ENCODE measurements around the gene DUSP22.

Gene DUSP22

GRCh38 chr6:286681-287488 is 5.4 kb upstream of the DUSP22 start:
- no peaks in the 10 kb centered on the region for H3K27me3 Mint-ChIP-seq
- ATAC-seq: peak; percentile 25
- H3K27ac Mint-ChIP-seq: peak overlapping the region in 1 of 2 donors; percentile 85
- H3K9me3 Mint-ChIP-seq: no peaks in the 10 kb centered on the region
- H3K4me3 Mint-ChIP-seq: peak overlapping the region; percentile 32 to 66
- peaks cover 74% of the 10 kb centered on the region for H3K4me1 Mint-ChIP-seq
- DNase-seq: peak in 1 of 2 donors; percentile 37

DNA sequence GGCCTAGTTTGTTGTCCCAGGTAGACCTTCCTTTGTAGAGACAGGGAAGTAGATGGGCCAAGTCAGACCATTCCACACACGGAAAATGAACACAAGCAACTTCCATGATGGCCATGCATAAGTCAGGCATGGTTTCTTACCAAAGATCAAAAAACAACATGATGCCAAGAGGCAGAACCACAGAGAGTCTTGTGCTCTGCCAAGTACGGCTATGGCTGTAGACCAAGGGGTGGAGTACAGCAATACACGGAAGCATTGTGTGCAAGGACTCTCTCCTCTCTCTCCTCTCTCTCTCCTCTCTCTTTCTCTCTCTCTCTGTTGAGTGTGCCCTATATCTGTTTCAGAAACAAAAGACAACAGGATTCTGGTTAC is 4.8 kb upstream of the DUSP22 start:
- peaks cover 74% of the 10 kb centered on the region for H3K4me1 Mint-ChIP-seq
- no peaks in the 10 kb centered on the region for H3K9me3 Mint-ChIP-seq
- no peaks in the 10 kb centered on the region for H3K27me3 Mint-ChIP-seq
- no peak for ATAC-seq
- peak overlapping the region in 1 of 2 donors; percentile 66 for H3K4me3 Mint-ChIP-seq
- DNase-seq: no peak
- H3K27ac Mint-ChIP-seq: no peak overlapping the region

GRCh38 chr6:288866-289265 is 3.4 kb upstream of the DUSP22 start:
- H3K4me1 Mint-ChIP-seq: peaks cover 75% of the 10 kb centered on the region
- ATAC-seq: no peak

GRCh38 chr6:290111-290922 is 2.0 kb upstream of the DUSP22 start:
- H3K27me3 Mint-ChIP-seq: no peaks in the 10 kb centered on the region
- peak overlapping the region in 1 of 2 donors; percentile 78 for H3K27ac Mint-ChIP-seq
- ATAC-seq: no peak
- peak overlapping the region; percentile 55 to 59 for H3K4me3 Mint-ChIP-seq
- H3K4me1 Mint-ChIP-seq: peaks cover 68% of the 10 kb centered on the region
- no peaks in the 10 kb centered on the region for H3K9me3 Mint-ChIP-seq
- no peak for DNase-seq

More at GRCh38 chr6:288866-289265, 3.4 kb upstream of the DUSP22 start:
- Mint-ChIP-seq H3K27me3 (no peaks in the 10 kb centered on the region), H3K27ac (no peak overlapping the region), H3K9me3 (no peaks in the 10 kb centered on the region), H3K4me3 (peak overlapping the region in 1 of 2 donors; percentile 48)
- no peak for DNase-seq

DNA sequence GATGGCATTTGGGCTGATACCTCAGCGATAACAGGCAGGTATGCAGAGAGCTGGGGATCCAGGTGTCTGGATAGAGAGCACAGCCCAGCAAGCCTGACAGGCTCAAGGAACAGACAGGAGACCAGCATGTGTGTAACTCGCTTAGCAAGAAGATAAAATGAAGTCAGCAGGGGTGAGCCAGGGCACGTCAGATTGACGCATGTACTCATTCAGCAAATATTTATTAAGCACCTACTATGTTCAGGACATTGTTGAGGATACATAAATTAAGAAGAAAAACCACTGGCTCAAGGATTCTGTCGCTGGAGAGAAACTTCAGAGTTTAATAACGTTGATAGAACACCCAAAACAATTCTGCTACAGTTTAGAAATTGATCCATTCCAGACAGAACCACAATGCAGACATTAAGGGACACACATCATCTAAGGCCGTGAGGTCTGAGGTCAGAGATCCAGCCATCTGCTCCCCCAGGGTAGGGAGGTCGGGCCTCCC is 1.0 kb upstream of the DUSP22 start:
- DNase-seq (peak; percentile 21 to 45), ATAC-seq (no peak)
- Mint-ChIP-seq H3K4me1 (peaks cover 60% of the 10 kb centered on the region), H3K9me3 (no peaks in the 10 kb centered on the region), H3K27ac (peak overlapping the region; percentile 43 to 47), H3K4me3 (peak overlapping the region; percentile 54 to 81), H3K27me3 (no peaks in the 10 kb centered on the region)

DNA sequence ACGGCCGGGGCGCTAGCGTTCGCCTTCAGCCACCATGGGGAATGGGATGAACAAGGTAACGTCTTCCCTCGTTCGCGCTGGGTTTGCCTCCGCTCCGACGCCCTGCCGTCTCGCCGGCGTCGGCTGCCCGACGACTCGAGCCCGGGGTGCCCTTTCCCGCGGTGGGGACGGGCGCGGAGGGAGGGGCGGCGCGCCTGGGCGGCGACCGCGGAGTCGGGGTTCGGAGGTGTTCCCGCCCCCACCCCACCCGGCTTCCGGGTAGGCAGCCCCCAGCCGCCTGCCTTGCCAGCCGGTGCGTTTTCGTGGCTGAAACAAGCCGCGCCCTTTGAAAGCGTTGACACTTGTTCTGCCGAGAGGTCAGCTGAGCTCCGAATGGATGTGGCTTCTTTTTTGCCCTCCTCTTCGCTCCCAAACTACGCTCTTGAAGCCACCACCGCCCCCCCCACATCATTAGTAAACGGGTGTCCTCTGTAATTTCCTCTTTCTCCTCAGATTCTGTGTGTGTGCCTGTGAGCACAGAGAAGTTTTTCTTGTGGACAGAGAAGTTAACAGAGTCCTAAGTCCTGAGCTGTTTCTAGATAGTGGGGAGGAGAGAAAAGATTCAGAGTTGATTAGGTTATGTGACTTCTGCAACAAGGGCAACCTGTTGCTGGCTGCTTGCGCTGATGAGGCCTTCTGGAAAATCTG is 362 bp downstream of the DUSP22 start:
- no peaks in the 10 kb centered on the region for H3K27me3 Mint-ChIP-seq
- no peaks in the 10 kb centered on the region for H3K9me3 Mint-ChIP-seq
- H3K4me3 Mint-ChIP-seq: peak overlapping the region; percentile 87 to 98
- H3K4me1 Mint-ChIP-seq: peaks cover 46% of the 10 kb centered on the region
- ATAC-seq: peak; percentile 52
- H3K27ac Mint-ChIP-seq: peak overlapping the region; percentile 86 to 98
- DNase-seq: peak; percentile 81 to 88

- DNase-seq: peak; percentile 41 to 58
- H3K27ac Mint-ChIP-seq: peak overlapping the region; percentile 86 to 98
- no peak for ATAC-seq
Observed at GRCh38 chr6:293193-294174, 1.2 kb downstream of the DUSP22 start.

DNA sequence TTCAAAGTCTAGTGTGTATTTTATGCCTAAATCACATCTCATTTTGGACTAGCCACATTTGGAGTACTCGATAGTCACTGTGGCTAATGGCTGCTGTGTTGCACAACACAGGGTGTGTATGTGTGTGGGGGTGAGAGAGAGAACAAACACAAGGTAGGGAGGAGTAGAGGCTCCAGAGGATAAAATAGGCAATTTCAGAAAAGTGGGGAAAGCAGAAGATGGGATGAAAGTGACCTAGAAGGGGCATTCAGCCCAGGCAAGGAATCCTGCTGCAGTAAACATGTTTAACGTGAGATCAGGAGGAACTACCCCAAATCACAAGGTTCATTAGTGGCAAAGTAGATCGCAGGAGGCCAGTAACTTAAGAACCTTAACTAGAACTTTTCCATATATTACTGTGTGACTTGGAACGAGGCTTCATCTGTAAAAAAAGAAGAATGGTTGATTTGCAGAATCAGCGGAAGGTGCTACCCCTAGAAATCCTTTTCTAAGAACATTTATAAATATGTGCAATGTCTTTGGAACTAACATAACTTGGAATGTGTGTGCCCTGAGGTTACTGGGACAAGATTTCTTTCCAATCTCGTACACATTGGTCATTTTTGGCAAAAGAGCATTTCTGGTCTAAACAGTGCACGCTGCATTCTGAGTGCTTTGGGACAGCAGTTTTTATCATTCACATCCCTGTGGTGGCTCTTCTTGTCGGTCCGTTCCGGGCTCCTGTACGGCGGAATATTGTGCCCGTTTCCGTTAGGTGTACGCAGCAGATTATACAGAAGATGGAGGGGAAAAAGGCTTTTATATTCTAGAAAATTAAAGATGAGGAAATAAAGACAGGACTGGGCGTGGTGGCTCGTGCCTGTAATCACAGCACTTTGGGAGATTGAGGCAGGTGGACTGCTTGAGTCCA is 2.6 kb downstream of the DUSP22 start:
- DNase-seq (no peak), ATAC-seq (no peak)
- Mint-ChIP-seq H3K9me3 (no peaks in the 10 kb centered on the region), H3K4me3 (peak overlapping the region in 1 of 2 donors; percentile 62), H3K4me1 (peaks cover 24% of the 10 kb centered on the region), H3K27ac (peak overlapping the region in 1 of 2 donors; percentile 13), H3K27me3 (no peaks in the 10 kb centered on the region)

More at GRCh38 chr6:293193-294174, 1.2 kb downstream of the DUSP22 start:
- H3K4me3 Mint-ChIP-seq: peak overlapping the region; percentile 87 to 98
- H3K9me3 Mint-ChIP-seq: no peaks in the 10 kb centered on the region
- peaks cover 38% of the 10 kb centered on the region for H3K4me1 Mint-ChIP-seq
- no peaks in the 10 kb centered on the region for H3K27me3 Mint-ChIP-seq

- peak; percentile 17 to 56 for DNase-seq
- H3K4me3 Mint-ChIP-seq: peak overlapping the region; percentile 59 to 64
- no peaks in the 10 kb centered on the region for H3K9me3 Mint-ChIP-seq
- peaks cover 8% of the 10 kb centered on the region for H3K4me1 Mint-ChIP-seq
- H3K27ac Mint-ChIP-seq: peak overlapping the region; percentile 80 to 87
- H3K27me3 Mint-ChIP-seq: no peaks in the 10 kb centered on the region
- no peak for ATAC-seq
Observed at GRCh38 chr6:296151-297122, 4.2 kb downstream of the DUSP22 start.

- no peaks in the 10 kb centered on the region for H3K27me3 Mint-ChIP-seq
- no peaks in the 10 kb centered on the region for H3K9me3 Mint-ChIP-seq
- H3K27ac Mint-ChIP-seq: peak overlapping the region in 1 of 2 donors; percentile 65
- peak overlapping the region; percentile 19 to 59 for H3K4me3 Mint-ChIP-seq
- ATAC-seq (no peak), DNase-seq (no peak)
- H3K4me1 Mint-ChIP-seq: peaks cover 6% of the 10 kb centered on the region
Observed at GRCh38 chr6:297571-298232, 5.4 kb downstream of the DUSP22 start.

DNA sequence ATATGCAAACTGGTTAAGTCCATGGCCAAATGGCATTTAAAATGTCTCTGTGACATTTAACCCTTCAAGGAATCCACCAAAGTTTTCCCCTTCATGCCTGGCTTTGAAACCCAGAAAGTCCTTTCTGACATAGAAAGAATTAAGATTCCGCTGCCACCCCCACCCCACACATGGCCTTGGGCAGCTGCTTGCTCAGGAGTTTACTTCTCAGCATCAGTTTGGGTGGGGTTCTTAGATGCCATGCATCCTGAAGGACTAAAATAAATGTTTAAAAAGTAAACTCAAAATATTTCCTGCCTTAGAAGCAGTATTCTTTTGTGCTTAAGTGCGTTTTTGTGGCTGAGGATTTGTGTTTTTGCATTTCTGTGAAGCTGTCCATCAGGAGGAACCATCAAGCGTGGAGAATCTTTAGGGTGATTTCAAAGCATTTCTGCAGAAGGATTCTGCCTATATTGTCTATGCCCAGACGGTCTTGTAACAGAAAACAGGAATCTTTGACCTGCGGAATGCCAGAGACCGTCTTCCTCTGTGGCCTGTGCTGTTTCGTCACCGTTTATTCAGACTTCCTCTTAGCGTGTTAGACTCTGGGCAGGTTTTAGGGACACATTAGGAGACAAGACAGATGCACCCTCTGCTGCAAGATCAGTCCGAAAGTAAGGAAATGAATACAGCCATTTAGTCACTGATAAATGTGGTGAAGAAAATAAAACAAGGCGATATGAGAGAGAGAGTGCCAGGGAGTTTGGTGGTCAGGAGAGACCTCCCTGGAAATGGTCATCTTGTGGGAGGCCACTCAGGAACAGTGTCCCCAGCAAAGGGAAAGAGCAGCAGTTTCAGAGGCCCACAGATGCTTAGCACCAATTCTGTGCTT is 6.2 kb downstream of the DUSP22 start:
- ATAC-seq (no peak), DNase-seq (no peak)
- no peak overlapping the region for H3K27ac Mint-ChIP-seq
- no peaks in the 10 kb centered on the region for H3K27me3 Mint-ChIP-seq
- H3K9me3 Mint-ChIP-seq: no peaks in the 10 kb centered on the region
- peaks cover 3% of the 10 kb centered on the region for H3K4me1 Mint-ChIP-seq
- H3K4me3 Mint-ChIP-seq: peak overlapping the region in 1 of 2 donors; percentile 59
